Neural cell (in vitro differentiated cells): ENCODE results near the gene SLC6A5.

Experiments used
- CTCF ChIP-seq: fragments of 450-650 bp; IDR thresholded peaks from 2 replicates; pipeline ENCODE4 v1.5.1; 2014; ENCODE audit warnings: antibody characterized with exemption, mild to moderate bottlenecking, moderate library complexity; ENCODE audit not compliant: poor library complexity, severe bottlenecking
- EP300 ChIP-seq: fragments of 450-650 bp; conservative IDR thresholded peaks from 2 replicates; pipeline ENCODE4 v1.6.1; 2014; ENCODE audit warnings: antibody characterized with exemption, mild to moderate bottlenecking, moderate library complexity; ENCODE audit not compliant: poor library complexity, severe bottlenecking
- MXI1 ChIP-seq: fragments of 450-650 bp; conservative IDR thresholded peaks from 2 replicates; pipeline ENCODE4 v1.6.1; 2014; ENCODE audit warnings: antibody characterized with exemption, mild to moderate bottlenecking; ENCODE audit not compliant: poor library complexity, severe bottlenecking
- RAD21 ChIP-seq: fragments of 450-650 bp; conservative IDR thresholded peaks from 2 replicates; pipeline ENCODE4 v1.6.1; 2014; ENCODE audit warnings: antibody characterized with exemption, mild to moderate bottlenecking, moderate library complexity

- TF ChIP-seq RAD21, result no peak
- no peak for TF ChIP-seq EP300
- TF ChIP-seq CTCF, result no peak
- TF ChIP-seq MXI1, result no peak
These were observed 54.6 kb downstream of the SLC6A5 start for GRCh38 chr11:20654038-20654437.
